Cardiac fibroblast (primary cell): ENCODE results near the gene LRP3.
"Not testable (repeated sequence)": the region's sequence is repeated elsewhere in the genome, so short reads cannot be mapped to it uniquely, and the experiment has no call there.

Source experiments
- DNase-seq, 2 donors: peaks; one replicate each; pipeline versions ENCODE4 v3.0.0 to v3.0.0-alpha.2; 2010; ENCODE audit warnings: low read depth in 2 of 2
- H3K4me3 ChIP-seq, 2 donors: replicated peaks in 1 of 2; 1 replicate in 1 of 2; 2 replicates in 1 of 2; pipeline ENCODE4 v1.5.1; 2011; ENCODE audit warnings: low read depth in 2 of 2, low read length in 2 of 2, mild to moderate bottlenecking in 2 of 2, moderate library complexity in 1 of 2
- CTCF ChIP-seq: IDR thresholded peaks from one replicate; pipeline ENCODE4 v1.5.1; 2011; ENCODE audit warnings: low read depth, mild to moderate bottlenecking, low read length, inconsistent platforms

Gene LRP3

GRCh38 chr19:33193865-33194362 lies at the start of gene LRP3:
TSS of gene LRP3 (plus strand) at chr19:33194330. CDS start at chr19:33194786, 456 bp downstream.
- H3K4me3 ChIP-seq, result peak within 1 kb of the TSS; percentile 59 to 66
- no peak for TF ChIP-seq CTCF
- peak; percentile 2 to 47 for DNase-seq

GRCh38 chr19:33146209-33146608 lies 47.9 kb upstream of the LRP3 start:
- H3K4me3 ChIP-seq, result no peak overlapping the region
- TF ChIP-seq CTCF, result no peak
- no peak for DNase-seq

- H3K4me3 ChIP-seq, result no peak overlapping the region
- no peak for TF ChIP-seq CTCF
Measured at GRCh38 chr19:33147538-33147937, 46.6 kb upstream of the LRP3 start.

GRCh38 chr19:33150852-33151518 lies 43.1 kb upstream of the LRP3 start:
- H3K4me3 ChIP-seq, result no peak overlapping the region
- TF ChIP-seq CTCF, result no peak
- no peak for DNase-seq

More at GRCh38 chr19:33147538-33147937, 46.6 kb upstream of the LRP3 start:
- DNase-seq, result no peak

GRCh38 chr19:33152176-33152575 lies 42.0 kb upstream of the LRP3 start:
- DNase-seq, result peak in 1 of 2 donors; percentile 54
- TF ChIP-seq CTCF, result no peak
- H3K4me3 ChIP-seq, result no peak overlapping the region

GRCh38 chr19:33152625-33153024 lies 41.5 kb upstream of the LRP3 start:
- DNase-seq, H3K4me3 ChIP-seq: not testable (repeated sequence)

GRCh38 chr19:33154313-33154712 lies 39.8 kb upstream of the LRP3 start:
- not testable (repeated sequence) for DNase-seq, H3K4me3 ChIP-seq

GRCh38 chr19:33156334-33156733 lies 37.8 kb upstream of the LRP3 start:
- TF ChIP-seq CTCF, result no peak
- DNase-seq, result peak; percentile 81 to 86

More at GRCh38 chr19:33156334-33156733, 37.8 kb upstream of the LRP3 start:
- H3K4me3 ChIP-seq, result no peak overlapping the region
